CD4-positive, alpha-beta T cell treated with Interleukin-4 for 4 hours (primary cell): ENCODE data around the gene STK11.

Source experiments
- DNase-seq: peaks from one replicate; pipeline ENCODE4 v3.0.0-alpha.2; 2020

The STK11 gene

GRCh38 chr19:1211494-1212234, 6.1 kb downstream of the STK11 start:
- no peak for DNase-seq

GRCh38 chr19:1213391-1214286, 8.1 kb downstream of the STK11 start:
- DNase-seq, result peak; percentile 51

GRCh38 chr19:1214299-1214861, 8.8 kb downstream of the STK11 start:
- no peak for DNase-seq

GRCh38 chr19:1214862-1215731, 9.5 kb downstream of the STK11 start:
- no peak for DNase-seq

GRCh38 chr19:1216756-1217155, 11.2 kb downstream of the STK11 start:
- DNase-seq, result no peak

GRCh38 chr19:1217366-1217765, 11.8 kb downstream of the STK11 start:
- no peak for DNase-seq

- DNase-seq, result no peak
Observed at GRCh38 chr19:1218751-1219567, 13.4 kb downstream of the STK11 start.

- DNase-seq, result no peak
Observed at GRCh38 chr19:1219786-1220476, 14.4 kb downstream of the STK11 start.

GRCh38 chr19:1220477-1220930, 14.9 kb downstream of the STK11 start:
- DNase-seq, result no peak

- DNase-seq, result no peak
Observed at GRCh38 chr19:1220976-1221903, 15.7 kb downstream of the STK11 start.

- no peak for DNase-seq
Observed at GRCh38 chr19:1221904-1222255, 16.3 kb downstream of the STK11 start.

GRCh38 chr19:1222394-1222793, 16.8 kb downstream of the STK11 start:
- no peak for DNase-seq

GRCh38 chr19:1223018-1223855, 17.7 kb downstream of the STK11 start:
- no peak for DNase-seq

- DNase-seq, result no peak
Observed at GRCh38 chr19:1224047-1224825, 18.7 kb downstream of the STK11 start.

- DNase-seq, result no peak
Observed at GRCh38 chr19:1224847-1225246, 19.3 kb downstream of the STK11 start.

- DNase-seq, result no peak
Observed at GRCh38 chr19:1225440-1226226, 20.1 kb downstream of the STK11 start.

GRCh38 chr19:1226227-1226518, 20.6 kb downstream of the STK11 start:
- no peak for DNase-seq
